WERI-Rb-1 (cell line): ENCODE results near the gene PRKCE.

Experiments
- DNase-seq: peaks from one replicate; pipeline ENCODE4 v3.0.0-alpha.2; 2020
- H3K27ac ChIP-seq: fragments of 250-450 bp; sonication (Bioruptor Pico); 2 replicates; pipeline ENCODE4 v1.5.1; 2020; ENCODE audit warnings: mild to moderate bottlenecking, moderate library complexity
- H3K27me3 ChIP-seq: fragments of 250-450 bp; sonication (Bioruptor Pico); 2 replicates; pipeline ENCODE4 v1.5.1; 2021; ENCODE audit warnings: mild to moderate bottlenecking, low read depth, moderate library complexity; ENCODE audit not compliant: insufficient read depth, severe bottlenecking
- H3K36me3 ChIP-seq: fragments of 250-450 bp; sonication (Bioruptor Pico); 2 replicates; pipeline ENCODE4 v1.5.1; 2020; ENCODE audit warnings: mild to moderate bottlenecking, moderate library complexity
- H3K4me3 ChIP-seq: 2 replicates; pipeline ENCODE4 v1.5.1; 2011; ENCODE audit warnings: low read depth, mild to moderate bottlenecking, control low read depth, low read length
- H3K9me3 ChIP-seq: fragments of 250-450 bp; sonication (Bioruptor Pico); 2 replicates; pipeline ENCODE4 v1.5.1; 2021; ENCODE audit warnings: mild to moderate bottlenecking, moderate library complexity; ENCODE audit not compliant: severe bottlenecking
- TF ChIP-seq, protein P1 (sequence below): IDR thresholded peaks from 2 replicates; pipeline ENCODE4 v1.5.1; 2011; ENCODE audit warnings: low read depth, mild to moderate bottlenecking, control low read depth, inconsistent platforms, low read length

The PRKCE gene

DNA sequence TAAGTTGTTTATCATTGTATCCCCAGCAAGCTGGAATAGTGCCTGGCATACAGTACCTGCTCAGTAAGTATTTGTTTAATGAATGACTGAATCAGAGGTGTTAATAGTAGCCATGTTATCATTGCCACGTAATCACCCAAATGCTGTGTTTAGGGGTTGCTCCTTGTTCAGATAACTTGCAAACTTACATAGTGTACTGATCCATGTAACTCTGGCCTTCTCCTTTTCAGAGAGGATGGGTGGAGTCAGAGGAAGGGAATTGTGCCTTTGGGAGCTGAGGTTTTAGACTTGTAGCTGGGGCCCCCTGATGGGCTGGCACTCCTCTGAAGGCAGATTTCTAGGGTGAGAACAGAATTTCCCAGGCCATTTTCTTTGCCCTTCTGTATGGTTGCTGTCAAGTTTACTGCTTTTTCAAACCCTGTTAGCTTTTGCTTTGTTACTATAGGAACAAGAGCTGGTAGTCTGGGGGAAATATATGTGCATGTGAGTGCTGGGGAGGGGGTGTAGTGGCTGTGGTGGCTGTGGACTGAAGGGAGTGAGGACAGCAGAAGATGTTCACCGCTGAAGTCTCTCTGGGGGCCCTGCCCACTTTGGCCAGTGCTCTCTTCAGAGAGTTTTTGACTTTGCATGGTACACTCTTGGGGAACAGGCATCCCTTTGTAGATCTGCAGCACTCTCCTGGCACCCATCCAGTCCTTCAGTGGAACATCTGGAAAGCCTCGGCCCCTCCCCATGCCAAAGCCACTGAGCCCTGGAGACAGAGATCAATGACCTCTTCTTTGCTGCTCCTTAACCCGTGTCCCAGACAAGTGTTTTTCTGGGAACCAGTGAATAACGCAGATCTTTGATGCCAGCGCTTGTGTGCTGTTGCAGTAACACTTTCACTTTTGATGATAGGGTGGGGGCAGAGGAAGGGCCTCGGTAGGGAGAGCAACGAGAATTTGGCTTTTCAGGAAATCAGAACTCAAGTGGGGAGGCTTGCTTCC is 209.0 kb downstream of the PRKCE start:
- Histone ChIP-seq H3K9me3 (no peaks in the 10 kb centered on the region), H3K27ac (no peak overlapping the region), H3K27me3 (no peaks in the 10 kb centered on the region), H3K4me3 (no peak overlapping the region), H3K36me3 (no peaks in the 10 kb centered on the region)
- TF ChIP-seq, protein P1, sequence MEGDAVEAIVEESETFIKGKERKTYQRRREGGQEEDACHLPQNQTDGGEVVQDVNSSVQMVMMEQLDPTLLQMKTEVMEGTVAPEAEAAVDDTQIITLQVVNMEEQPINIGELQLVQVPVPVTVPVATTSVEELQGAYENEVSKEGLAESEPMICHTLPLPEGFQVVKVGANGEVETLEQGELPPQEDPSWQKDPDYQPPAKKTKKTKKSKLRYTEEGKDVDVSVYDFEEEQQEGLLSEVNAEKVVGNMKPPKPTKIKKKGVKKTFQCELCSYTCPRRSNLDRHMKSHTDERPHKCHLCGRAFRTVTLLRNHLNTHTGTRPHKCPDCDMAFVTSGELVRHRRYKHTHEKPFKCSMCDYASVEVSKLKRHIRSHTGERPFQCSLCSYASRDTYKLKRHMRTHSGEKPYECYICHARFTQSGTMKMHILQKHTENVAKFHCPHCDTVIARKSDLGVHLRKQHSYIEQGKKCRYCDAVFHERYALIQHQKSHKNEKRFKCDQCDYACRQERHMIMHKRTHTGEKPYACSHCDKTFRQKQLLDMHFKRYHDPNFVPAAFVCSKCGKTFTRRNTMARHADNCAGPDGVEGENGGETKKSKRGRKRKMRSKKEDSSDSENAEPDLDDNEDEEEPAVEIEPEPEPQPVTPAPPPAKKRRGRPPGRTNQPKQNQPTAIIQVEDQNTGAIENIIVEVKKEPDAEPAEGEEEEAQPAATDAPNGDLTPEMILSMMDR: no peak
- DNase-seq: no peak

DNA sequence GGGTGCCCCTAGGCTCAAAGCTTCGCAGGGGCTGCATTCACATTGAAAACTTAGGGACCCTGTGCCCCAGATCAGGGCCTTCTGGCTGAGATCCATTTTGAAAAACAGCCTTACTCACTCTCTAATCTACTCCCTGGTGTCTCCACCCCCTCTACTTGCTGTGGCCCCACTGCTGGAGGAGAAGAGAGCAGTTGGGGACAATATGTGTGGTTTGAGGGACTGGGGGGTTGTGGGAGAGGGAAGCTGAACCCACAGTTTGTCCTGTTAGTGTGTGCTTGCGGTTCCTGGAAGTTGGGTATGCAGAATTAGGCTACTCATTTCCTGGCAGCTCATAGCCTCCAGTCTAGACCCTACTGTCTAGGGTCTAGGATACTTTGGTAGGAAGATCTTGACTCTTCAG is 211.4 kb downstream of the PRKCE start:
- H3K27ac ChIP-seq: no peak overlapping the region; the same call in 1 of the 2 replicates
- no peak overlapping the region for H3K4me3 ChIP-seq
- TF ChIP-seq, protein P1: no peak
- H3K9me3 ChIP-seq: no peaks in the 10 kb centered on the region
- no peak for DNase-seq
- H3K27me3 ChIP-seq: no peaks in the 10 kb centered on the region
- no peaks in the 10 kb centered on the region for H3K36me3 ChIP-seq

DNA sequence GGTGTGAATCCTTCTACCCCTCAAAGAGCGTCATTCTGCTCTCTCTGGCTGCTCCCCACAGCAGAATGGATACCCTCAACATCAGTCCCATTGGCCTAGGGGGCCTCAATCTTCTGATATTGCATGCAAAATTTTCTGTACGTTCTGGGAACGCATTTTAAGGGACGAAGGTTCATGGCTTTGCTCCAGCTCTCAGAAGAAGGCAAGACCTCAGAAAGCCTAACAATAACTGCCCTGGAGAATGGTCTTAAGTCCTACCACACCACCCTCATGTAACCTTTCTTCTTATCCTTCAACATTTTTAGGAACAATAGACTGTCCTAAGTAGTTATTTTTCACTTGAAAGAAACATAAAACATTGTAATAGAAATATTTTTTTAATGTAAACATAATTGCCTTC is 212.6 kb downstream of the PRKCE start:
- no peak for DNase-seq
- TF ChIP-seq, protein P1: no peak
- H3K27ac ChIP-seq: no peak overlapping the region
- no peaks in the 10 kb centered on the region for H3K27me3 ChIP-seq
- H3K36me3 ChIP-seq: no peaks in the 10 kb centered on the region
- H3K4me3 ChIP-seq: no peak overlapping the region
- H3K9me3 ChIP-seq: no peaks in the 10 kb centered on the region

DNA sequence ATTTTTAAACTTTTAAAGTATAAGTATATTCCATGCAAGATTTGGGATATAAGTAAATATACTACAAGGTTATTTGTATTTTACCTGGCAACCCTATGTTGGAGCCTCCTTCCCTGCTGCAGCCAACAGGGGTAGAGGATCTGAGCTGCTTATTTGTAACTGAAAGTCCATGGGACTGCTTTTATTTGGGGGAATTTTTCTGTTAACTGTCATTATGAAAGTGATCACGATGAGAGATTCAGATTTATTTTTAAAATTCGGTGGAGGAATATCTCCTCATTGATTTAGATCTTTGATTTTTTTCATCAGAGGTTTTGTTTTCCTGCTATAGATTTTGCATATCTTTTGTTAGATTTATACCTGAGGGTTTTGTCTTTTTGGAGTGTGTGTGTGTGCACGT is 215.9 kb downstream of the PRKCE start:
- H3K9me3 ChIP-seq: no peaks in the 10 kb centered on the region
- TF ChIP-seq, protein P1: no peak

DNA sequence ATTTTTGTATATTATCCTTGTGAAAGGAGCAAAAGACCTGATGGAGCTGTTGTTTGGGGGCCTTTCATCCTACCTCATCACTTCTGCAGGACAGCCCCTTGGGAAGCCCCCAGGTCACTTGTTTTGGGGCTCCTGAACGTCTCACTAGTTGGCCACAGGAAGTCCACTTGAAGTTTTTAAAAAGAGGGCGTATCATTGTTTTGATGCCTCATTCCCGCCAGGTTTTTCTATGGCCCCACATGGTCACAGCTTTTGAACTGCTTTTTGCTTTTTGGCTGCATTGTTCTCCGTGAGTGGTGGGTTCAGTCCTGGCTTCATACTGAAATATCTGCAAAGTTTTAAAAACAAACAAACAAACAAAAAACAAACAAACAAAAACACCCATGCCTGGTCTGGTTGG is 216.3 kb downstream of the PRKCE start:
- no peaks in the 10 kb centered on the region for H3K36me3 ChIP-seq
- no peak overlapping the region for H3K4me3 ChIP-seq
- no peaks in the 10 kb centered on the region for H3K9me3 ChIP-seq

More for the DNA sequence above, 215.9 kb downstream of the PRKCE start:
- no peak for DNase-seq
- H3K27ac ChIP-seq: no peak overlapping the region
- no peaks in the 10 kb centered on the region for H3K36me3 ChIP-seq
- no peaks in the 10 kb centered on the region for H3K27me3 ChIP-seq
- no peak overlapping the region for H3K4me3 ChIP-seq

More for the DNA sequence above, 216.3 kb downstream of the PRKCE start:
- TF ChIP-seq, protein P1: no peak
- Histone ChIP-seq H3K27me3 (no peaks in the 10 kb centered on the region), H3K27ac (no peak overlapping the region)
- DNase-seq: no peak
